Urinary bladder (tissue), 2 donors: ENCODE results near the gene HSPA12A. TPM values are rescaled to one million over a fixed set of nuclear protein-coding genes. Genes with fewer than 3 reads are reported as not detected.

Experiments
- polyA plus RNA-seq: library from polyadenylated mRNA; stranded (reverse); fragments of 200-250 nt; gene quantifications from one replicate; pipeline ENCODE4 v1.2.3, GENCODE V29; 2013
- total RNA-seq: library from RNA; depleted of rRNA; stranded (reverse); fragments of >200 nt; gene quantifications from one replicate; pipeline ENCODE4 v1.2.3, GENCODE V29; 2014
- donor health status: healthy.

Gene HSPA12A
- total and polyA plus RNA-seq, 2 donors: 9.1 to 24.4 TPM

Other genes starting within 250 kb of the HSPA12A start
- gene PNLIP, start 196.6 kb downstream of the HSPA12A start, total RNA-seq: not detected
- gene PNLIP, start 196.6 kb downstream of the HSPA12A start, polyA plus RNA-seq: 0.11 TPM
- gene PNLIPRP1, start 151.6 kb downstream of the HSPA12A start, total RNA-seq: not detected
- gene PNLIPRP1, start 151.6 kb downstream of the HSPA12A start, polyA plus RNA-seq: 0.11 TPM
- not detected for gene PNLIPRP2, start 121.6 kb downstream of the HSPA12A start, total RNA-seq
- gene PNLIPRP2, start 121.6 kb downstream of the HSPA12A start, polyA plus RNA-seq: 0.06 TPM
- gene ENO4, start 106.9 kb upstream of the HSPA12A start, total RNA-seq: 0.74 TPM
- 0.28 TPM for gene ENO4, start 106.9 kb upstream of the HSPA12A start, polyA plus RNA-seq